Stomach smooth muscle (tissue), 2 donors: ENCODE data around the gene PATZ1.

Source experiments
- H3K27ac ChIP-seq: one replicate; pipeline ENCODE4 v1.7.0; 2013; ENCODE audit warnings: mild to moderate bottlenecking, low read length, inconsistent platforms
- H3K27me3 ChIP-seq, 2 donors: one replicate each; pipeline ENCODE4 v1.7.0; 2013; ENCODE audit warnings: low read length in 2 of 2; ENCODE audit not compliant: insufficient read depth in 2 of 2, control insufficient read depth in 1 of 2
- H3K36me3 ChIP-seq, 2 donors: one replicate each; pipeline ENCODE4 v1.7.0; 2013; ENCODE audit warnings: low read length in 2 of 2; ENCODE audit not compliant: control insufficient read depth in 2 of 2, insufficient read depth in 2 of 2
- H3K4me1 ChIP-seq: one replicate; pipeline ENCODE4 v1.7.0; 2013; ENCODE audit warnings: low read length; ENCODE audit not compliant: control insufficient read depth, insufficient read depth
- H3K4me3 ChIP-seq, 2 donors: one replicate each; pipeline ENCODE4 v1.7.0; 2013; ENCODE audit warnings: low read length in 2 of 2
- H3K9ac ChIP-seq, 2 donors: one replicate each; pipeline ENCODE4 v1.7.0; 2013; ENCODE audit warnings: low read length in 2 of 2, mild to moderate bottlenecking in 1 of 2
- H3K9me3 ChIP-seq, 2 donors: one replicate each; pipeline ENCODE4 v1.7.0; 2013; ENCODE audit warnings: low read length in 2 of 2; ENCODE audit not compliant: control insufficient read depth in 2 of 2
- donor health status: healthy.
- donor health status: Pancreatic carcinoma.

PATZ1 gene

DNA sequence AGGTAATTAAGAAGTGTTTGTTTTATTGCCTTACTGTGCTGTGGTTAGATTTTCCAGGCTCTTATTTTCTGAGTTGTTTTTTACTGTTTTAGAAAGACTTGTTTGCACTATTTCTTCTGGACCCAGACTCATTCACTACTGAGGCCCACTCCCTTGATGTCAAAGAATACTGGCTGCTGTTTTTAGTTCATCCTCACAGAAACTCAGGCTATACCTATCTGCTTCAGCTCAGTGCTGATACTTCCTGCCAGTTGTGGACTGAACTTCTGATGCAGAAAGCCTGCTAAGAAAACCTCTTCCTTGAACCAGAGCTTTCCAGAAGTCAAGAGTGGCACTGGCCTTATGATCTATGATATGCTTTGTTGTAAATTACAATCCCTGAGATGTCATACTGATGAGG lies 38.0 kb downstream of the PATZ1 start:
- Histone ChIP-seq H3K36me3 (no peaks in the 10 kb centered on the region), H3K27ac (no peak overlapping the region), H3K9me3 (no peaks in the 10 kb centered on the region), H3K4me1 (peaks cover 3% of the 10 kb centered on the region), H3K4me3 (no peak overlapping the region), H3K27me3 (no peaks in the 10 kb centered on the region), H3K9ac (no peak overlapping the region)

- H3K9me3 ChIP-seq = no peaks in the 10 kb centered on the region
- H3K9ac ChIP-seq = no peak overlapping the region
- no peak overlapping the region for H3K27ac ChIP-seq
- no peak overlapping the region for H3K4me3 ChIP-seq
- H3K27me3 ChIP-seq = no peaks in the 10 kb centered on the region
- no peaks in the 10 kb centered on the region for H3K4me1 ChIP-seq
- H3K36me3 ChIP-seq = no peaks in the 10 kb centered on the region
These were observed 41.0 kb downstream of the PATZ1 start for GRCh38 chr22:31305194-31305593.

GRCh38 chr22:31302537-31302936 lies 43.6 kb downstream of the PATZ1 start:
- Histone ChIP-seq H3K27ac (no peak overlapping the region), H3K4me3 (no peak overlapping the region), H3K4me1 (no peaks in the 10 kb centered on the region)

GRCh38 chr22:31302006-31302405 lies 44.1 kb downstream of the PATZ1 start:
- Histone ChIP-seq H3K9ac (no peak overlapping the region), H3K36me3 (no peaks in the 10 kb centered on the region), H3K4me3 (no peak overlapping the region), H3K9me3 (no peaks in the 10 kb centered on the region), H3K4me1 (no peaks in the 10 kb centered on the region), H3K27ac (no peak overlapping the region), H3K27me3 (no peaks in the 10 kb centered on the region)

More at GRCh38 chr22:31302537-31302936, 43.6 kb downstream of the PATZ1 start:
- Histone ChIP-seq H3K9ac (no peak overlapping the region), H3K9me3 (no peaks in the 10 kb centered on the region), H3K36me3 (no peaks in the 10 kb centered on the region), H3K27me3 (no peaks in the 10 kb centered on the region)

GRCh38 chr22:31300896-31301295 lies 45.2 kb downstream of the PATZ1 start:
- no peak overlapping the region for H3K27ac ChIP-seq
- H3K4me1 ChIP-seq = no peaks in the 10 kb centered on the region
- no peak overlapping the region for H3K4me3 ChIP-seq

GRCh38 chr22:31295831-31296657 lies 50.1 kb downstream of the PATZ1 start:
- H3K4me1 ChIP-seq = peaks cover 14% of the 10 kb centered on the region
- H3K9ac ChIP-seq = no peak overlapping the region
- H3K4me3 ChIP-seq = no peak overlapping the region

More at GRCh38 chr22:31300896-31301295, 45.2 kb downstream of the PATZ1 start:
- H3K9ac ChIP-seq = no peak overlapping the region
- H3K9me3 ChIP-seq = no peaks in the 10 kb centered on the region
- no peaks in the 10 kb centered on the region for H3K27me3 ChIP-seq
- no peaks in the 10 kb centered on the region for H3K36me3 ChIP-seq

GRCh38 chr22:31295360-31295759 lies 50.8 kb downstream of the PATZ1 start:
- Histone ChIP-seq H3K9me3 (no peaks in the 10 kb centered on the region), H3K9ac (peak overlapping the region in 1 of 2 donors; percentile 2), H3K4me3 (no peak overlapping the region), H3K27ac (no peak overlapping the region), H3K36me3 (no peaks in the 10 kb centered on the region), H3K4me1 (peaks cover 18% of the 10 kb centered on the region), H3K27me3 (no peaks in the 10 kb centered on the region)

More at GRCh38 chr22:31295831-31296657, 50.1 kb downstream of the PATZ1 start:
- H3K36me3 ChIP-seq = no peaks in the 10 kb centered on the region
- H3K9me3 ChIP-seq = no peaks in the 10 kb centered on the region
- no peak overlapping the region for H3K27ac ChIP-seq
- H3K27me3 ChIP-seq = no peaks in the 10 kb centered on the region

DNA sequence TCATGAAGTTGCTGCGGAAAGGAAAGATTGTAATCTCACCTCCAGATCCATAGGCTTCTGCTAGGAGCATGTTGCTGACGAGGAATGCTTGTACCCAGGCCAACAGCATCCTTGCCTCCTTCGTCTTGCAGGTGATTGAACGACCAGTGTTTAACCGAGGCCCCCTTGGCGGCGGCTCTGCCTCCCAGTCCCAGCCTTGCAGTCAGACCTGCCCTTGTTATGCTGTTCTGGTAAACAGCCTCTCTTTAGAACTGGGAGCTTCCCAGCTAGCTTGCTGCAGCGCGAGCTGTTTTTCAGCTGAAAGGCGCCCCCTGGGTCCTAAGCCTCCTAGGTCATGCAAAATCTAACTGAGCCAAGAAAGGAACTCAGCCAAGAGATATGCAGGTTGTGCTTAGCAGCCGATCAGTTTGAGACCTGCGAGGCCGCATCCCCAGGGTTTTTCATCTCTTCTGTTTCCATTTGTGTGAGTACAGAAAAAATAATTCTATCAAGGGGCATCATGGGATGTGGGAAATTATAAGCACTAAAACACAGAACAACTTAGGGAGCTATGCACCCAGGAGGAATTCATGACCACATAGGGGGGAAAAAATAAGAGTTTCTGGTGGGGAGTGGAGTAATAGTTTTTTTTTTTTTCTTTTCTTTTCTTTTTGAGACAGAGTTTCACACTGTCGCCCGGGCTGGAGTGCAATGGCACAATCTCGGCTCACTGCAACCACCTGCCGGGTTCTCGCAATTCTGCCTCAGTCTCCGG lies 53.7 kb downstream of the PATZ1 start, which contains the start of gene PIK3IP1:
TSS of gene PIK3IP1 (minus strand) at position 253 of the 754 bp plus-strand sequence. CDS start at position 109, 144 bp downstream.
- Histone ChIP-seq H3K9ac (peak within 1 kb of the TSS; percentile 71 to 95), H3K27me3 (no peaks in the 10 kb centered on the region), H3K36me3 (peaks cover 13 to 21% of the 10 kb centered on the region in 2 donors), H3K4me1 (peaks cover 37% of the 10 kb centered on the region), H3K4me3 (peak within 1 kb of the TSS; percentile 98 to 100), H3K9me3 (no peaks in the 10 kb centered on the region), H3K27ac (peak within 1 kb of the TSS; percentile 92)

DNA sequence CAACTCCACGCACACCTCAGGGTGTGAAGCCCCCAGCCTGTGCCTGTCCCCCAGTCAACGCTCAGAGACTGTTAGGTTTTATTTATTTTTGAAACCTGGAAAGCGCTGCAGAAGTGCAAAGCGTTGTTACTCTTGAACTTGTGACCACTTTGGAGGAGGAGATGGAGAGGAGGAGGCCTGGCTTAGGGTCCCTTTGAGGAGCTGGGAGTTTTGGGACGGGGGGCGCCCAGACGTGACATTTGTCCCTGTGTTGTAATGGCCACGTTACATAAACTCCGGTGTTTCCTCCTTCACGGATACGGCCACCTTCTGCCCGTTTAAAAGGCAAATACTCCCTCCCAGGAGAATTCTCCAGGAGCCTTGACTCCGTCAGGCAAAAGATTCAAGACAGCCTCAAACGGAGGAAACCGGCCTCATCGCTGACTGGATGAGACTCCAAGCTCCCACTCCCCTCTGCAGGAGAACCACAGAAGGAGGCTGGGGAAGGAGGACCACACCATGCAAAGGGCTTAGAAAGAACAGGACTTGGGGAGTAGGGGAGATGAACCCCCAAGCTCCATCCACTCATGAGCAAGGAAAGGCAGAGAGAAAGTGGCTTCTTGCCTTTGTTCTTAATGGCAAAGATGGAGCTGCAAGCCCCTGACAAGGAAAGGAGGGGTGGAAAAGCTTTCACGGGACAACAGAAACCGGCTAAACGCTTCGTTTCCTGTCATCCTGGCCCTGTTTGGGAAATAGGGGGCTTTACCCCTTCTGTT lies 54.5 kb downstream of the PATZ1 start:
- H3K27me3 ChIP-seq = no peaks in the 10 kb centered on the region
- H3K36me3 ChIP-seq = peaks cover 13 to 21% of the 10 kb centered on the region in 2 donors
- H3K4me3 ChIP-seq = peak overlapping the region; percentile 98 to 100
- H3K27ac ChIP-seq = peak overlapping the region; percentile 92
- H3K9me3 ChIP-seq = no peaks in the 10 kb centered on the region
- peak overlapping the region; percentile 71 to 95 for H3K9ac ChIP-seq
- H3K4me1 ChIP-seq = peaks cover 39% of the 10 kb centered on the region
